Osteoblast (primary cell): ENCODE measurements around the gene DMBX1. TPM values are rescaled to one million over a fixed set of nuclear protein-coding genes. Genes with fewer than 3 reads are reported as not detected.

Experiments
- DNase-seq: peaks from one replicate; pipeline ENCODE4 v3.0.0; 2011; ENCODE audit warnings: low spot score, mixed read lengths; ENCODE audit not compliant: insufficient read length; ENCODE audit errors: missing footprints
- H2AFZ ChIP-seq: 2 replicates; pipeline ENCODE4 v1.6.0; 2011; ENCODE audit warnings: mild to moderate bottlenecking, low read length
- H3K27ac ChIP-seq: 2 replicates; pipeline ENCODE4 v1.5.1; 2011; ENCODE audit warnings: mild to moderate bottlenecking, low read depth, low read length, moderate library complexity
- H3K27me3 ChIP-seq: 2 replicates; pipeline ENCODE4 v1.6.0; 2012; ENCODE audit warnings: mild to moderate bottlenecking, control low read depth, inconsistent platforms, low read length, moderate library complexity; ENCODE audit not compliant: insufficient read depth
- H3K36me3 ChIP-seq: 2 replicates; pipeline ENCODE4 v1.5.1; 2011; ENCODE audit warnings: mild to moderate bottlenecking, low read length, control low read depth, moderate library complexity; ENCODE audit not compliant: insufficient read depth
- H3K4me1 ChIP-seq: 2 replicates; pipeline ENCODE4 v1.5.1; 2011; ENCODE audit warnings: mild to moderate bottlenecking, low read length, control low read depth, moderate library complexity; ENCODE audit not compliant: insufficient read depth
- H3K4me2 ChIP-seq: 2 replicates; pipeline ENCODE4 v1.6.0; 2011; ENCODE audit warnings: mild to moderate bottlenecking, low read length; ENCODE audit not compliant: insufficient read depth
- H3K4me3 ChIP-seq: fragments of 200-600 bp; sonication (generic); 3 replicates; pipeline ENCODE4 v1.5.1; 2012; ENCODE audit warnings: mild to moderate bottlenecking, low read length, inconsistent platforms; ENCODE audit not compliant: insufficient read depth
- H3K79me2 ChIP-seq: 2 replicates; pipeline ENCODE4 v1.6.0; 2012; ENCODE audit warnings: mild to moderate bottlenecking, low read length, control low read depth, inconsistent platforms; ENCODE audit not compliant: insufficient read depth
- H3K9me3 ChIP-seq: 2 replicates; pipeline ENCODE4 v1.5.1; 2011; ENCODE audit warnings: low read depth, low read length, control low read depth
- H4K20me1 ChIP-seq: 2 replicates; pipeline ENCODE4 v1.6.0; 2012; ENCODE audit warnings: mild to moderate bottlenecking, low read length, control low read depth; ENCODE audit not compliant: insufficient read depth
- CTCF ChIP-seq: IDR thresholded peaks from 2 replicates; pipeline ENCODE4 v1.5.1; 2011; ENCODE audit warnings: mild to moderate bottlenecking, low read depth, low read length, moderate library complexity; ENCODE audit errors: extremely low read depth
- total RNA-seq: library from RNA; depleted of rRNA; stranded (reverse); fragments of >200 nt; gene quantifications from 2 replicates; pipeline ENCODE4 v1.2.3, GENCODE V29; 2012

The DMBX1 gene
- total RNA-seq, 1 donor, result not detected

GRCh38 chr1:46479744-46480350 is 9.8 kb upstream of the DMBX1 start:
- no peak overlapping the region for H3K27ac ChIP-seq
- no peaks in the 10 kb centered on the region for H3K79me2 ChIP-seq
- H3K4me3 ChIP-seq, result no peak overlapping the region
- peaks cover 35% of the 10 kb centered on the region for H3K27me3 ChIP-seq
- peak; percentile 83 for DNase-seq
- H3K9me3 ChIP-seq, result no peaks in the 10 kb centered on the region
- peaks cover 6% of the 10 kb centered on the region for H3K4me1 ChIP-seq
- no peaks in the 10 kb centered on the region for H4K20me1 ChIP-seq
- no peak overlapping the region for H2AFZ ChIP-seq
- H3K4me2 ChIP-seq, result no peak overlapping the region
- H3K36me3 ChIP-seq, result no peaks in the 10 kb centered on the region
- no peak for TF ChIP-seq CTCF

- H3K9me3 ChIP-seq, result no peaks in the 10 kb centered on the region
- no peak overlapping the region for H2AFZ ChIP-seq
- H3K27me3 ChIP-seq, result peaks cover 32% of the 10 kb centered on the region
- H3K4me2 ChIP-seq, result no peak overlapping the region
- peaks cover 6% of the 10 kb centered on the region for H3K4me1 ChIP-seq
- H3K27ac ChIP-seq, result no peak overlapping the region
- H3K36me3 ChIP-seq, result no peaks in the 10 kb centered on the region
- peak; percentile 82 for DNase-seq
- no peak for TF ChIP-seq CTCF
- H3K79me2 ChIP-seq, result no peaks in the 10 kb centered on the region
- no peak overlapping the region for H3K4me3 ChIP-seq
- no peaks in the 10 kb centered on the region for H4K20me1 ChIP-seq
Observed at GRCh38 chr1:46480959-46481646, 8.5 kb upstream of the DMBX1 start.

- DNase-seq, result peak; percentile 58
- Histone ChIP-seq H3K36me3 (no peaks in the 10 kb centered on the region), H2AFZ (no peak overlapping the region), H3K9me3 (no peaks in the 10 kb centered on the region), H3K79me2 (no peaks in the 10 kb centered on the region), H4K20me1 (no peaks in the 10 kb centered on the region), H3K4me3 (no peak overlapping the region), H3K4me1 (peaks cover 6% of the 10 kb centered on the region), H3K27me3 (peaks cover 41% of the 10 kb centered on the region), H3K27ac (no peak overlapping the region), H3K4me2 (no peak overlapping the region)
- no peak for TF ChIP-seq CTCF
Observed at GRCh38 chr1:46481961-46482360, 7.7 kb upstream of the DMBX1 start.

- Histone ChIP-seq H3K27me3 (peaks cover 56% of the 10 kb centered on the region), H2AFZ (no peak overlapping the region), H3K79me2 (no peaks in the 10 kb centered on the region), H3K9me3 (no peaks in the 10 kb centered on the region), H4K20me1 (no peaks in the 10 kb centered on the region), H3K36me3 (no peaks in the 10 kb centered on the region), H3K4me2 (no peak overlapping the region), H3K27ac (no peak overlapping the region), H3K4me3 (no peak overlapping the region), H3K4me1 (peaks cover 6% of the 10 kb centered on the region)
- DNase-seq, result peak; percentile 57
- no peak for TF ChIP-seq CTCF
Observed at GRCh38 chr1:46483589-46483988, 6.0 kb upstream of the DMBX1 start.
